Measurements from ENCODE around the gene SLC45A1.
"Not testable (repeated sequence)": the region's sequence is repeated elsewhere in the genome, so short reads cannot be mapped to it uniquely, and the experiment has no call there.

SLC45A1 gene

DNA sequence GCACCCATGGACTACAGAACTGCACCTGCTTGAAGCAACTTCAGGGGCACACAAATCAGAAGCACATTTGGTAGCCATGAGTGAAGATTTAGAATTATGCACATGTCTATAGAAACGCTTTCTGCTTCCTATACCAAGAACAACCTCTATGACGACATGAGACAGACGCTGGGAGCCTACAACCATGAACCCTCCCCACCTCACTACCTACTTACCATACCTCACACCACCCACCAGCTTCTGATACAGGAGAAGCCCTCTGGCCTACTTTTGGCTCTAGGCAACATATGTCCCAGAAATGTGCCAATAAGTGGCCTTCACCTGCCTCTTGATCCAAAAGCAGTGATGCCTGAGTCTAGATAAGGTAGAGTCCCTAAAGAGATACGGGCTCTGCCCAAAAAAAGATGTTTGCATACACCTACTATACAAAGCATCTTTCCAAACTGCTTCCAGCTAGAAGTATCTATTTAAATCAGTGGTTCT, 58.5 kb downstream of the SLC45A1 start:
- in situ Hi-C loops (cut with MboI; ENCODE audit: low pct_unique_long_range_greater_than_20kb, low sequenced_read_pairs): no loop called here

DNA sequence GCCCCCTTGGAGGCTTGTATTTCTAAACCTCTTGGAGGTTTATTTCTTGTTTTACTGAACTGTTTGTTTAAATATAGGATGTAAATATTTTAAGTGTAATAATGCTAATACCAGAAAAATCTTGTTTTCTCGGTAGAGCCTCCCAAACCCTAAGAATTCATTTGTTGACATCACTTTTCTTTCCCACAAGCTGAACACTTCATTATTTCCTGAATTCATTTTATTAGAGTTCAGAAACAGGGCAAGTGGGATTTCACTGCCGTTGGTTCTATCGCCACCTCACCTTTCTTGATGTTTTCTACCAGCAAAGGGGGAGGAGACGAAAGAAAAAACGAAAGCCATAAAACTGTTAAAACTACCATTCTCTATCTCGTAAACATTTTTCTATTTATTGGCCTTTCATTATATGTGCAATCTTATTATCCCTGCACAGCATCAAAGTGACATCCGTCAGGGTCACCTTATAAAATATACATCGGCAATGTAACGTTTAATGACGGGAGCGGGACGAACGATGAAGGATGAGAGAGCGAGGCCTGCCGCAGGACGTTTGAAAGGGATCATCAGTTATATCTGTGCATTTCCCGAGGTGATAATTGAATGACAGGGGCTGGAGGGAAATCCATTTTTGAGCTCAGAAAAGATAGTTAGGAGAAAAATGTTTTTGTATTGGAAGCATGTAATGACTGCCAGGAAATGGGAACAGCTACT, 59.5 kb downstream of the SLC45A1 start:
- in situ Hi-C loops (cut with MboI; ENCODE audit: low pct_unique_long_range_greater_than_20kb, low sequenced_read_pairs): no loop called here
- no peak for DNase-seq

More for the DNA sequence above, 58.5 kb downstream of the SLC45A1 start:
- DNase-seq: no peak

DNA sequence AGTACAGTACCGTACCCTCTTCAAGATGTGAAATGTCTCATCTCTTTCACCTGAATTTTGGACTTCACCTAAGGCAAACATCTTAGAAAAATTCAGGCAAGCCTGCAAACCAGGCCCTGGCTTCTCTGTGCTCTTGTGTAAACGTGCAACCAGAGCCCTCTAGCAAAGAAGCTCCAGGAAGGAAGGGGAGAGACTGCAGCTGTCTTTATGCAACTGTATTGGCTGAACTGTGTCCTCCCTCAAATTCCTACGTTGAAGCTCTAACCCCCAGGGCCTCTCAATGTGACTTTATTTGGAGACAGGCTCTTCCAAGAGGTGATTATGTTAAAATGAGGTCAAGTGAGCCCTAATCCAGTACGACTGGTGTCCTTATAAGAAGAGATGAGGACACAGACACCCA, 60.3 kb downstream of the SLC45A1 start:
- in situ Hi-C loops (cut with MboI; ENCODE audit: low pct_unique_long_range_greater_than_20kb, low sequenced_read_pairs): no loop called here
- peak; percentile 18 for DNase-seq

DNA sequence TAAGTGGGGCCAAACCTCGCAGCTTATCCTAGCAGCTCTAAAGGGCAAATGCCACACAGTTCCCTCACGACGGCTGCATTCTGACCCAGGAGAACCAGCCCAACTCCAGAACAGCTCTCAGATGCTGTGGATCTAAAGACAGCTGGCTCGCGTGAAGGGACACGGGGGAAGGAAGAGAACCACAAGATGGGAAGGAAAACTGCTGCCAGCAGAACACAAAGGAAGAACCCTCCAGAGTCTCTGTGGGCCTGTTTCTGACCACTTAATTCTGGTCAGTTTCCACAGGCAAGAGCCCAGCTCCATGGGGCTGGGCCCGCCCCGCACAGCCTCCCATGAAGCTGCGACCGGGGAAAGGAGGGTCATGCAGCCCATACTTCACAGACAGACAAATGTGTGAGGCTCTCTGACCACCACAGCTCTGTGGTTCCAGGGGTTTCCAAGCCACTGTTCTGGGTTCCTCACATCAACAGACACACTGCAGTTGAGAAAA, 61.1 kb downstream of the SLC45A1 start:
- in situ Hi-C loops (cut with MboI; ENCODE audit: low pct_unique_long_range_greater_than_20kb, low sequenced_read_pairs): no loop called here

DNA sequence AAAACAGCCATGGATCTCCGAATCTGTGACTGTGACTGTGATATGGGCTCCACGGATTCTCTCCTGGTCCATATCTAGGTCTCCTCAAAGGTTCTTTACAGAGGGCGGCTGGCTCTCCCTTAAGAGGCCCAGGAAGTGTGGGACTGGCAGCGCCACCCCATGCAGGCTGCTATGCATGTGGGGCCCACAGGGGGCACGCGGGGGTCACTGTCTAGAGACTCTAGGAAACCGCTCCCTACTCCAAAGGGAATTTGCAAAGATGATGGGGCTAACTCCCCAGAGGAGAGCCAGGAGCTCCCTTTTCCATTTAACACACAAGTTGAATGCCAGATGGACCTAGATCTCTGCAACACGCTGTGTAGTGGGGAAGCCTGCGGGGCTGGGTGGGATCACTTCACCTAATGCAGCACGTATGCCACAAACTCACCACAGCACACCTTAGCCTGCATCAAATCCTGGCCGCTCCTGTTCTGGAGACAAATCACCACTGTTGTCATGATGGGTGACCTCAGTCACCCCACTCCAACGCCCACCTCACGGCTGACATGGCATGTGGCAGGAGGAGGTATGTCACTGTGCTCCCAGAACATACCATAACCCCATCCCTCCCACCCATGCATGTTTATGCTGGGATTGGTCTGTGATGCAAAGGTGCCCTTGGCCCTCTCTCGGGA, 61.7 kb downstream of the SLC45A1 start:
- DNase-seq: no peak
- in situ Hi-C loops (cut with MboI; ENCODE audit: low pct_unique_long_range_greater_than_20kb, low sequenced_read_pairs): no loop called here

More for the DNA sequence above, 61.1 kb downstream of the SLC45A1 start:
- no peak for DNase-seq

DNA sequence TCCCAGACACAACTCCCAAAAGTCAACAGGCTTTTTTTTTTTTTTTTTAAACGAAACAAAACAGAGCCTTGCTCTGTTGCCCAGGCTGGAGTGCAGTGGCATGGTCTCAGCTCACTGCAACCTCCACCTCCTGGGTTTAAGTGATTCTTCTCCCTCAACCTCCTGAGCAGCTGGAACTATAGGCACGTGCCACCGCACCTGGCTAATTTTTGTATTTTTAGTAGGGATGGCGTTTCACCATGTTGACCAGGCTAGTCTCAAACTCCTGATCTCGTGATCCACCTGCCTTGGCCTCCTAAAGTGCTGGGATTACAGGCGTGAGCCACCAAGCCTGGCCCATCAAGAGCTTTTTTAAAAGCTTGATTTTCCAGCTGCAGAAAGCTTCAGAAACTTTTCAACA, 62.4 kb downstream of the SLC45A1 start:
- in situ Hi-C loops (cut with MboI; ENCODE audit: low pct_unique_long_range_greater_than_20kb, low sequenced_read_pairs); DNase-seq: not testable (repeated sequence)

DNA sequence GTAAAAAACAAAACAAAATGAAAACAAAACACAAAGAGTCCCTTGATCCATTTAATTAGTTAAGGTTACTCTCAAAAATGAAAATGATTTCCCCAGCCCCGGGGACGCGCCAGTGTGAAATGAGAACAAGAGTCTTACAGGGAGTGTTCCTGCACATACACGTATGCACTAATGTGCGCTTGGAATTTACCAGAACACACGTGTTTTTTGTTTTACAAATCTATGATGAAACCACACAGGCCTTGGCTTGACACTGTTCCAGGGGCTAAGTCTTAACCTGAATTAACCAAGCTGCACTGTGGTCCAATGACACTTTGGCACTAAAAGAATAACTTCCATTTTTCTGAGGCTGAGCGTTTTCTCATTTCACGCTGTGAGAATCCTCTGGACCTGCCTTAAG, 63.7 kb downstream of the SLC45A1 start:
- no peak for DNase-seq
- in situ Hi-C loops (cut with MboI; ENCODE audit: low pct_unique_long_range_greater_than_20kb, low sequenced_read_pairs): no loop called here

DNA sequence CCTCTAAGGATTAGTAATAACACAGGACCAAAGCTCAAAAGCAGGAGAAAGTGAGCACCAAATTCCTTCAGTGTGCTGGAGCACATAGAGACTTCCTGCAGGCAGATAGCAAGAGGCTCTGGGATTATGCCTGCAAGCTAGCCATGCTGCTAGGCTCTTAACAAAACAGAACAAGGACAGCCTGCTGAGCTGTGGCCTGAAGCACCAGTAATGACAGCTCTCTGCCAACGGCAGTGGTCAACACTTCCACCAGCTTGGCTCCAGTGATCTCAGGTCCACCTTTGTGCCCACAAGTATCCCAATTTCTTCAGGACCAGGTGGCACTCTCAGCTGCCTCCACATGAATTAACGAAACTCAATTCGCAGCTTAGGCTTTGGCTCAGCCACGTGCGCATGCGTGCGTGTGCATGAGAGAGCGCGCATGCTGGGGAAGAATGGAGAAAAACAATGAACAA, 64.2 kb downstream of the SLC45A1 start:
- in situ Hi-C loops (cut with MboI; ENCODE audit: low pct_unique_long_range_greater_than_20kb, low sequenced_read_pairs): no loop called here
- DNase-seq: no peak

DNA sequence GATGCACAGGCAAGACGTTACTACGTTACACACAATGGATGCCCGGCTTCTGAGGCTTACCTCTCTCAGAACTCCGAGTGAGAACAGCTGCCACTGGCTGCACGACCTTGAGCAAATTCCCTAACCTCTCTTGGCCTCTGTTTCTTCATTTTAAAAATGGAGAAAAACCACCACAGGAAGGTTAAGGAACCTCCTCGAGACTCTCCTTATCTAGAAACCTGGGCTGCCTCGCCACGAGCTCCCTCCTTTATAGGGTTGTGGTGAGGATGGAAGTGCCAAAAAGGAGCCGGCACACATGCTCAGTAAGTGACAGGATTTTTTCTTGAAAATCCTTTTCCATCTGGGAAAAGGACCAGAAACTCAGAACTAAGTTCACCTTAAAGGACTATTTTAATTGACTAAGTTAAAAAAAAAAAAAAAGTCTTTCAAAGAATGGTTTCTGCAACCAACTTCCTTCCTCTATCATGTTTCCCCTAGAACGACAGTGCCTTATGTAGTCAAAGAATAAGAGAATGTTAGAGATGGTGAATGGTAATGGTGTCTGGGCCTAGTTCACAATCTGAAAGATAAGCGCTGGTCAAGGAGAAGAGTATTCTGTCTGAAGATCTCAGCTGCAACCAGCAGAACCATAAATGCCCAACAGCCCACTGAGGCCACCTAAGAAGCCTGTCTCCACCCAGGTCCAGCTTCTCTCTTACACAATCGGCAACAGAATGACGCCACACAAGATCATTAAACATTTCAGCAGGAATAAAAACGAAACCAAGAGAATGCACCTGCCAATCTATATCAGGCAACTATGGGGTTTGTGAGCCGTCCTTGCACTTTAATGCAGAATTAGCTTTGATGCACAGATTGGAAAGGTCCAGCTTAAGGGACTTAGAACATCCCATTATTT, 64.9 kb downstream of the SLC45A1 start:
- DNase-seq: peak; percentile 37
- in situ Hi-C loops (cut with MboI; ENCODE audit: low pct_unique_long_range_greater_than_20kb, low sequenced_read_pairs): no loop called here

DNA sequence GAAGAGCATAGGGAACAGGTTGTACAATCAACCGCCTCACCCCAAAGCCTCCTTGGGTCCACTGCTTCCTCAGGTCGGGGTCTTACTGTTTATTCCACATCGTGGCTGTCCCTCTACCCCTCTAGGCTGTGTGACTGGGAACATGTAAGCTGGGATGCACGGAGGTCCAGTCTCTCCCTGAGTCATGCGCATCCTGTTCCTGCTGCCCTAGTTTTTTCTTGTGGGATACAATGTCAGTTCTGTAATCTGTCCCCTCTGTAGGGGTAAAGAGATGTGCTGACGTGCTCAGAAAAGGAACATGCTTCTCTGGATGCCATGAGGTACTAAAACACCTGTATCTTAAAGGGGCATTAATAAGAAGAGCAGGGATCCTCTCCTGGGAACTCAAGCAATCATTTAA, 66.2 kb downstream of the SLC45A1 start:
- DNase-seq: no peak
- in situ Hi-C loops (cut with MboI; ENCODE audit: low pct_unique_long_range_greater_than_20kb, low sequenced_read_pairs): no loop called here

DNA sequence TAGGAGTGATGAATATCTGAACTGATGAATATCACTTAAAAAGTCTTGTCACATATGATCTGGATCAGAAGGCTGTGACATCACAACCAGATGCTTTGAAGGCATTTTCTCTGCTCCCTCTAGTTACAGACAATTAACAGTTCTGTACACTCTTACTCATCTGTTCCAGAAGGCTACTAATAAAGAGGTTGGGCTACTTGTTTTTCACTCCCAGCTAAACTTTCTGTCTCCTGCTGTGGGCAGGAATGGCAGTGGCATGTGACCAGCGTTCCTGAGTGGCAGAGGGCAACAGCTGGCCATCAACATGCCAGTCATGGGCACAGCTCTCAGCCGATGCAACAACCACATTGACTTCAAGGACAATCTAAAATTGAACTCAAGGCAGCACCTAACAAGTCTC, 66.7 kb downstream of the SLC45A1 start:
- in situ Hi-C loops (cut with MboI; ENCODE audit: low pct_unique_long_range_greater_than_20kb, low sequenced_read_pairs): no loop called here

DNA sequence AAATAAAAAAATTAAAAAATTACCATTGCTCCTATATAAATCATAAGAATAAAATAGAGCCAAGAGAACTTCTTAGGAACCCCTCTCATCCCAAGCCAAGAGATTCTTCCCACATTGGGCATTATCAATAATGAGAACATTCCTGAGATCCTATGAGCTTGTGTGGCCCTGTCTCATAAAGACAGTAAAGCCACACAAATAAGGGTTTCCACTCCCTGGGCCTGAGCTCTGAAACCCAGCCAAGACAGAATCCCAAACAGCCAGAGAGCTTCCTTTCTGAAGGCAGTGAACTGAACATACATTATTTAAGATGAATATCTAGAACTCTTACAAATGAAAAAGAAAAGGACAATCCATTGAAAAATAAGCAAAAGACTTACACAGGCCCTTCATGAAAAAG, 68.3 kb downstream of the SLC45A1 start:
- in situ Hi-C loops (cut with MboI; ENCODE audit: low pct_unique_long_range_greater_than_20kb, low sequenced_read_pairs): no loop called here
- no peak for DNase-seq

More for the DNA sequence above, 66.7 kb downstream of the SLC45A1 start:
- no peak for DNase-seq

DNA sequence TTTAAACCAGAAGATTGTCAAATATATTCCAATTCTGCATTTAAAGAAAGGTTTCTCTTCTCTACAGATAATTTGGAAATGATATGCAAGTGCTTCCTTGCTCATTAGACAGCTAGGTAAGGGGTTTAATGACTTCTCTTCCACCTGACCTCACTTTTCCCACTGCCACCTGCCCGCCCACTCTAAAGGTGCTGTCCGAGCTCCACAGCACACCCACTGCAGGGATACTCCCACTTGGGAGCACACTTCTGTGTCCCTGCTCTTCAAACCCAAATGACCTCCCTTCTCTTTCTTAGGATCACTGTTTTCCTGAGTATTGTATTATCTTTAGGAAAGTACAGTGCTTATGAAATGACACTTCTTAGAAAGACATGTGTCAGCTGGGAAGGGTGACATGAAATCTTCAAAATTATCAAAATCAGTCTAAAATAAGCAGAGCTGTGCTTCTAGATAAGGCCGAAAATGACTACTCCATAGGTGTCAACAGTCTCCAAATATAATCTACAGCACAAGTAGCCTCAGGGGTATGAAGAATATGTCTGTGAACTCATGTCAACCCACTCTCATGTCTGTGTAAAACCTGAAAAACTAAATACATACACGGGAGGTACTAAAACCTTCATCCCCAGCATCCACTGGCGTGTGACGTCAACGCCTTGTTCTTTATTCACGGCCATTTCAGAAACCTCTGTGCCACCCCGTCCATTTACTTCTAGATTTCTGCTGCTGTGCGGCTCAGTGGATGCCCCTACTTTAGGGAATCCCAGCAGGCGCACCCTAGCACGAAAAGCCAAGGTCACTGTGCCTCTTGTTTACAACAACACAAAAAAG, 71.0 kb downstream of the SLC45A1 start:
- no peak for DNase-seq
- in situ Hi-C loops (cut with MboI; ENCODE audit: low pct_unique_long_range_greater_than_20kb, low sequenced_read_pairs): no loop called here

DNA sequence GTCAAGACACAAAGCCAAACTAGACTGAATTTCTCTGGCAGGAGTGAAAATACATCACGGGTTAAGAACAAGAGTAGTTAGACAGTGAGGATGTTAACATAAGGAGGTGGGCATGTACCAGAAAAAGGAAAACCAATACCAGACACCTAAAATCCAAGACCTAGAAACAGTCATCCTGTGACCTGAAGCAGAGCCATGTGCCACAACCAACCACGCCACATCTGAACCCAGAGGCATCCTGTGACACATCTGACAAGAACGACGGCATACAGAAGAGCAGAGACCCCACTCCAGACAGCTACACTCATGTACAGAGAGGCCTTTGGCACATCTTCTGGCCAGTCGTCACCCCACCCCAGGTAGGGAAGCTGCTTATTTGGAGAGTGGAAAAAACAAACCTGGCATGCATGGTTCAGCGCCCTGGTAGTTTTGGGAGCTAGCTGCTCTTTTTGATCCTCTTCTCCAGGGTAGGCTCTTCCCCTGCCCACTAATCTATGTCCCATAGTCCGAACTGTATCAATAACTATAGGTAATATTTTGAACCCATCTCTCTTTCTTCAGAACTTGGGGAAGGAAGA, 72.1 kb downstream of the SLC45A1 start:
- in situ Hi-C loops (cut with MboI; ENCODE audit: low pct_unique_long_range_greater_than_20kb, low sequenced_read_pairs): no loop called here
- DNase-seq: no peak

DNA sequence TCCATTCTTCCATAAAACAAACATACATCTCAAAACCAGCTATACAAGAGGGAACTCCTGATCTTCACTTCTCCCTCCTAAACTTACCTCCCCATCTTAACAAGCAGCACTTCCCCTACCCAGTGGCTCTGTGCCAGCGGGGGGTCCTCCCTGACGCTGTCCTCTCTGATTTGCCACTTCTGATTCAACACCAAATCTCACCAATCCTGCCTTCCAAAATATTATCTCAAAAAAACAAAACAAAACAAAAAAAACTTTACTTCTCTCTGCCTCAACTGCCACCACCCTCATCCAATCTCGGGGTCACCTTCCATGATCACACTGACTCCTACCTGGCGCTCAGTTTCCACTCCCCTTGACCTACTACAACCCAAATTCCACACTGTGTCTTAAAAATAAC, 72.8 kb downstream of the SLC45A1 start:
- no peak for DNase-seq
- in situ Hi-C loops (cut with MboI; ENCODE audit: low pct_unique_long_range_greater_than_20kb, low sequenced_read_pairs): no loop called here

DNA sequence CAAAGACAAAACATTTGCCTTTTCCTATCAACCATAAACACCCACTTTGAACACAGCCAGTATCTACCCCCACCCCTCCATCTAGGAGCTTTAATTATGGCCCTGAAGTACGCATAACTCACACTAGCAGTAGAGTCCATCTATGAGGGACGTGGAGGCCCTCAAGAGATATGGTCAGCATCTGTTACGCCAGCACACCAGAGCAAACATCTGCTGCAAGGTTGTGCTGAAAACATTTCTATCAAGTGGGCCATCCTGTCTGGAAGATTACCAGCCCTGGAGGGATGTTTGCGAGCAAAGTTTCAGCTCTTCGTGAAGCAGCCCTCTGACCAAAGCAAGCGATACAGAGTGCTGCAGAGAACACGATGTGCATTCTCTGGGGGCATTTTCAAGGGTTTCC, 74.6 kb downstream of the SLC45A1 start:
- no peak for DNase-seq
- in situ Hi-C loops (cut with MboI; ENCODE audit: low pct_unique_long_range_greater_than_20kb, low sequenced_read_pairs): no loop called here
